Measurements from ENCODE around the gene DENND1A.
"Not testable (repeated sequence)": the region's sequence is repeated elsewhere in the genome, so short reads cannot be mapped to it uniquely, and the experiment has no call there.

The DENND1A gene

DNA sequence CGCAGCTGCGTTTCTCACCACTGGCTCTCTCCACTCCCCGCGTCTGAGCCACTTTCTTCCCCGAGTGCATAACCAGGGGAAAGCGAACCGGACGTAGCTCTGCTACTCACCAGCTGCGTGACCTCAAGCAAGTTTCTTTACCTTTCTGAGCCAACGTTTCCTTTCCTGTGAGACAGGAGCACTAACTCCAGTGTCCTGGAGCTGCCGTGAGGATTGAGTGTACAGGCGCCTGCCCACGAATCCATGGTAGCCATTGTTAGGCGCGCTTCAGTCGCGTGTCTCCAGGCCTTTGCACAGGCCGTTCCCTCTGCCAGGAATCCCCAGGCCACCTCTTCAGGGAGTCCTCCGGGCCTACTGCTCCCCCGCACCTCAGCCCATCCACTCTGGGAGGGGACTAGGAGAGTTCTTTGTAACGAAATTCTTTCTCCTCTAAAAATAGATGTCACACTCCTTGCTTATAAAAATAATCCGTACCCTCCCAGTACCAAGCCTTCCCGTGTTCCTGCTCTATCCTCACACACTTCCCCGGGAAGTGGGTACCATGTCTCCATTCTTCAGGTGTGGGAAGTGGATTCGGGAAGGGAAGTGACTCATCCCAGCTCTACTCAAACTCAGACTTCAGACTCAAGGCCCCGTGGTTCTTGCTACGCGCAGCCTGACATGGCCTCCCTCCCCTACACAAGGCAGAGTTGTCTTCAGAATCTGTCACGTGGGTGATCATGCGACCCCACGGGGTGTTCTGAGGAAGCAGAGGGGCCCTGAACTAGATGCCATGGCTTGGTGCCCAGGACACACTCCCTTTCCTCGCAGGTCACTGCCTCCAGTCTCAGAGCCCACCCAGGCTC lies 590.0 kb downstream of the DENND1A start:
- DNase-seq (ENCODE audit: low spot score): no peak

DNA sequence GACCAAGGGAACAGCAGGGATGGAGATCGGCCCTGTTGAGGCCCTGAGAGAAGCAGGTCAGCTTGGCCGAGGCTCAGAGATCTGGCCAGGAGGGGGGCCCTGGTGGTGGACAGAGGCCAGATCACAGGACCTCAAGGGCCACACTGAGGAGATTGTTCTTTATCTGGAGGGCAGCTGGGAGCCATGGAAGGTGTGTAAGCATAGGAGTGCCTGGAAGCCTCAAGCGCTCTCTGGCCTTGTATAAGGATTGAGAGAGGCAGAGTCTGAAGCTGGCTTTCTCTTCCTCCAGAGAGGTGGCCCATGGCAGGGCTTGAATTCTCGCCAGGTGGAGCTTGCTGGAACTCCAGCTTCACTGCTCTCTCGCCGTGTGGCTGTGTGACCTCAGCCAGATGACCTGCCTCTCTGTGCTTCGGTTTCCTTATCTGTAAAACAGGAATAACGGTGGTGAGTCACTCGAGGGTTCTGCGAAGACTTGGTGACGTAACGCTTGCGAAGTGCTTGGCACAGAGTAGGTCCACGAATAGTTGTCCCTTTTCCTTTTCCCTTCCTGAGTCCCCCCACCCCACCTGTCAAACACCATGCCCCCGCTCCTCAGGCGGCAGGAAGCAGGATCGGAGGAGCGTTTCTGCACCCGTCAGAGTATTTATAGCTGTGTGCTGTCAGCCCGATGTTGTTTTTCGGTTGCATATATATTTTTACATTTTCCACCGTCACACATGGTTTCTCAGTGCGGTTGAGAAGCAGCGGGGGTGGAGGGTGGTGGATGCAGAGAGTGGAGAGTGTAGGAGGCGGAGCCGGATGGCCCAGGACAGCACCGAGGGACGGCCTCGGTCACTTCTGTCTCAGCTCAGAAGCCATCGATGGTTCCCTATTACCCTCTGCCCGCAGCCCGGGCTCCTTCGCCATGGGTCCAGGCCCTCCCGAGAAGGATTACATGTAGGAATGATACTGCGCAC lies 590.9 kb downstream of the DENND1A start:
- no peak for DNase-seq (ENCODE audit: low spot score)

GRCh38 chr9:123337971-123338370 lies 592.0 kb downstream of the DENND1A start:
- DNase-seq (ENCODE audit: low spot score): no peak

- DNase-seq (ENCODE audit: low spot score): no peak
Measured at GRCh38 chr9:123336959-123337358, 593.0 kb downstream of the DENND1A start.

GRCh38 chr9:123336449-123336848 lies 593.5 kb downstream of the DENND1A start:
- no peak for DNase-seq (ENCODE audit: low spot score)

DNA sequence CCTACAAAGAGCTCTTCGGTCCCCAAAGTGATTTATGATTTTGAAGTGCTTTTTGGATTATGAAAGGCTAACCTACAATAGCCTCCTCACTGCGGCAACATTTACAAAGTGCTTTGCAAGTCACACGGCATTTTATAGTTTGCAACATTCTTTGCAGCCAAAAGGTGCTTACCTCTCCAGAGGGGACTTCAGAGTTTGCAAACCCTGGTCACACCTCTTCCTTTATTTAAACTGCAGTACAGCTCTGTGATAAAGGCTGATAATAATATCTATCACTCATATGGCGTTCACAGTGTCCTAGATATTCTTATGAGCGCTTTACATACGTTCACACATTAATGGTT lies 594.0 kb downstream of the DENND1A start:
- DNase-seq (ENCODE audit: low spot score): no peak

GRCh38 chr9:123335193-123335985 lies 594.5 kb downstream of the DENND1A start:
- DNase-seq (ENCODE audit: low spot score): no peak

DNA sequence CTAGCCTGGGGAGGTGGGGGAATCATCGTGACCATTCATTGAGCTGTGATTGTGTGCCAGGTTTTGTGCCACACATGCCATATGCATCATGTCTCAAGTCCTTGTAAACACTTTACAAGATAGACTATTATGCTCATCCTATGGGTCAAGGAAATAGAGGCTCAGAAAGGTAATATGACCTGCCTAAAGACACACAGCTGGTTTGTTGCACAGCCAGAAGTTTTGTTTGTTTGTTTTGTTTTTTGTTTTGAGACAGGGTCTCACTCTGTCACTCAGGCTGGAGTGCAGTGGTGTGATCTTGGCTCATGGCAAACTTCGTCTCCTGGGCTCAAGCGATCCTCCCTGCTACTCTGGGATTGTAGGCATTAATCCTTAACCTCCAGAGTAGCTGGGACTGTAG lies 595.3 kb downstream of the DENND1A start:
- no peak for DNase-seq (ENCODE audit: low spot score)

- DNase-seq (ENCODE audit: low spot score): not testable (repeated sequence)
Measured at GRCh38 chr9:123333058-123333669, 596.8 kb downstream of the DENND1A start.

GRCh38 chr9:123331346-123332060 lies 598.4 kb downstream of the DENND1A start:
- no peak for DNase-seq (ENCODE audit: low spot score)

Measured in cerebellar cortex (tissue), 1 donor.